H7 (cell line): ENCODE results near the gene NEDD4L. TPM values are rescaled to one million over a fixed set of nuclear protein-coding genes. Genes with fewer than 3 reads are reported as not detected.

ENCODE experiments used
- DNase-seq: peaks from one replicate; pipeline ENCODE4 v3.0.0; 2012
- H3K27me3 ChIP-seq: 2 replicates; pipeline ENCODE4 v1.6.0; 2011; ENCODE audit warnings: mild to moderate bottlenecking, low read length; ENCODE audit not compliant: control insufficient read depth, insufficient read depth
- H3K36me3 ChIP-seq: replicated peaks from 2 replicates; pipeline ENCODE4 v1.5.1; 2011; ENCODE audit warnings: low read length; ENCODE audit not compliant: control insufficient read depth, insufficient read depth
- H3K4me3 ChIP-seq: 2 replicates; pipeline ENCODE4 v1.5.1; 2011; ENCODE audit warnings: low read depth, mild to moderate bottlenecking, control low read depth, low read length, moderate library complexity; ENCODE audit not compliant: insufficient read depth
- total RNA-seq: library from RNA; depleted of rRNA; stranded (reverse); fragments of >200 nt; shearing (Covaris generic); gene quantifications from 2 replicates; pipeline ENCODE4 v1.2.3, GENCODE V29; 2014

Gene NEDD4L
- total RNA-seq, 1 experiment from 2014 or later: 39.8 TPM

DNA sequence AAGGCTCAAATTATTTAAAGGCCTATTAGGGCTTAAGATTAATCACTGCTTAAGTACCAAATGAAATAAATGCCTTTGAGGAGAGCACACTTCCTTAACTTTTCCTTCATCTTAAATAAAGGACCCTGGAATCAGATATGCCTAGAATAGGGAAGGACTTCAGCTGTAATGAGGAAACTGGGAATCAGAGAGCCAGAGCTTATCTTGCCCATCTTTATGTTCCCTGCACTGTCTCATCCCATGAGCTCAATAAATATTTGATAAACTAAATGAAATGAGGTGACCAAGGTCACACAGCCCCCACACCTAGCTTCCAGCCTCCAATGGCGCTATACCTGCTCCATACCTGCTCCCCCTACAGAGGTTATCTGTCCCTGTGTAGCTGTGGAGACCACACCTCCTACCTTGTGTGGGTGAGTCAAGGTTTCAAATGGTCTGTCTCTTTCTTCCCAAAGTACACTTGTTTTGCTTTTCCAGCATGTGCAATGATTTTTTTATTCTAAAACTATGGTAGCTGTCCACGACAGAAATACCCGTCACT is 23.4 kb upstream of the NEDD4L start:
- no peak for DNase-seq
- H3K27me3 ChIP-seq: no peaks in the 10 kb centered on the region
- no peaks in the 10 kb centered on the region for H3K36me3 ChIP-seq
- no peak overlapping the region for H3K4me3 ChIP-seq

DNA sequence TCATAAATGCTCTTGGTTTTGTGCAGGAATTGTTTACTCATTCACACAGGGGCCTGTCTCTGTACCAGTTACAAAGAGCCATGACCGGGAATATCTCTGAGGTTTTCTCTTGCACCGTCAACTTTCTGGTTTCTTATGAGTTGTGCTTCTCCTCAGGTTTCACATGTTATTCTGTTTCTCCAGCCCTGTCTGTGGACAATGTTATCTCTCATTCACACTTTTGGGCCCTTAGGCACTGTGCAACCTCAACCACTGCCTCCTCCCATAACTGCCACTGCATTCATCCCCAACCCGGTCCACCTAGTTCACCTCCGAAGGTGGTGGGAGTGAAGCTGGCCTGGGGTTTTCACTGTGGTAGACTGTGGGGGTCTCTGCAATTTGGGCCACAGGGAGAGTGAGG is 22.5 kb upstream of the NEDD4L start:
- no peak overlapping the region for H3K4me3 ChIP-seq
- no peaks in the 10 kb centered on the region for H3K27me3 ChIP-seq

DNA sequence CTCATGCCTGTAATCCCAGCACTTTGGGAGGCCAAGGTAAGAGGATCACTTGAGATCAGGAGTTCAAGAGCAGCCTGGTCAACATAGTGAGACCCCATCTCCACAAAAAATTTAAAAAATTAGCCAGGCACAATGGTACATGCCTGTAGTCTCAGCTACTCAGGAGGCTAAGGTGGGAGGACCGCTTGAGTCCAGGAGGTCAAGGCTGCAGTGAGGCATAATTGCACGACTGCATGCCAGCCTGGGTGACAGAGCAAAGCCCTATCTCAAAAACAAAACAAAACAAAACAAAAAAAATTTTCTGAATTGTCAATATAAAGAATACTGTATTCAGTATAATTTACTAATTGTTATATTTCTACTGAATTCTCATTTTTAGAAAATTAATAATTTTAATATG is 20.9 kb upstream of the NEDD4L start:
- H3K36me3 ChIP-seq: no peaks in the 10 kb centered on the region
- H3K4me3 ChIP-seq: no peak overlapping the region
- DNase-seq: no peak
- no peaks in the 10 kb centered on the region for H3K27me3 ChIP-seq

More for the DNA sequence above, 22.5 kb upstream of the NEDD4L start:
- no peak for DNase-seq
- H3K36me3 ChIP-seq: no peaks in the 10 kb centered on the region

- DNase-seq: no peak
- H3K4me3 ChIP-seq: no peak overlapping the region
- no peaks in the 10 kb centered on the region for H3K27me3 ChIP-seq
- no peaks in the 10 kb centered on the region for H3K36me3 ChIP-seq
These were observed 19.9 kb upstream of the NEDD4L start for GRCh38 chr18:58024139-58024538.

DNA sequence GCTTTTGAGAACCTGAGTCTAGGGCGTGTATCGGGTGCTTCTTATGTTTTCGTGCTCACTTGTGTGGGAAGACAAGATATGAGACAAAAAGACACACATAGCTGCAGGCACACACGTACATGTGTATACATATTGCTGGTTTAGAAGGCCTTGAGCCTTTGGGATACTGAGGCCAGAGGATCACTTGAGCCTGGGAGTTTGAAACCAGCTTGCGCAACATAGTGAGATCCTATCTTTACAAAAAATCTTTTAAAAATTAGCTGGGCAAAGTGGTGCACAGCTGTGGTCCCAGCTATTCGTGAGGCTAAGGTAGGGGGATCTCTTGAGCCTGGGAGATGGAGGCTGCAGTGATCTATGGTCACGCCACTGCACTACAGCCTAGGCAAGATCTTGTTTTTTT is 18.8 kb upstream of the NEDD4L start:
- no peaks in the 10 kb centered on the region for H3K27me3 ChIP-seq
- H3K4me3 ChIP-seq: no peak overlapping the region
- no peak for DNase-seq
- H3K36me3 ChIP-seq: no peaks in the 10 kb centered on the region

DNA sequence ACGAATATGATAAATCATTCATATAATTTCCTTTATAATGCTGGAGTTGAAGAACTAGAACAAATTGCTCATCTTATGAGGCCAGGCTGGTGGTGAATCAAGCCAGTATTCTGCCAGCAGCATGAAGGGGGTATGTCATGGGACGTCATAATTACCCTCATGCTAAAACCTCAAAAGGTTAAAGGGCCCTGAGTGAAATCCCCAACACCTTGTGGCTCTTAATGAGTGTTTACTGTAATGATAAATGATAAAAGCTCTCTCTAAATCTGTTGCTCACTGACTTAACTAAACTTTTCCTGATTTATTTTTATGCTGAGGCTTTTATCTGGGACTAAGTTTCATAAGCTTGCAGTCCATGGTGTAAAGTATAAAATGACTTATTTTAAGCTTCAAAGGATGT is 18.3 kb upstream of the NEDD4L start:
- Histone ChIP-seq H3K36me3 (no peaks in the 10 kb centered on the region), H3K4me3 (no peak overlapping the region), H3K27me3 (no peaks in the 10 kb centered on the region)
- no peak for DNase-seq

GRCh38 chr18:58026395-58026794 is 17.6 kb upstream of the NEDD4L start:
- no peaks in the 10 kb centered on the region for H3K36me3 ChIP-seq
- H3K4me3 ChIP-seq: no peak overlapping the region
- no peaks in the 10 kb centered on the region for H3K27me3 ChIP-seq
- DNase-seq: peak; percentile 22

DNA sequence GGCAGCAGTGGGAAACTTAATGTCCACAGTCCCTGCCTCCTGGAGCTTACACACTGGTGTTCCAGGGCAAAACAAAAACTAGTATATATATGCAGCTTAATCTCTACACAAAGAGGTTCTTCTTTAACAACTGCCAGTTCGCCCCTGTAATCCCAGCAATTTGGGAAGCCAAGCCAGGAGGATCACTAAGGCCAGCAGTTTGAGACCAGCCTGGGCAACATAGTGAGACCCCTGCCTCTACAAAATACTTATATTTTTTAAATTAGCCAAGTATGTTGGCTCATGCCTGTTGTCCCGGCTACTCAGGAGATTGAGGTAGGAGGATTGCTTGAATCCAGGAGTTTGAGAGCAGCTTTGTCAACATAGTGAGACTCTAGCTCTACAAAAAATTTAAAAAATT is 17.2 kb upstream of the NEDD4L start:
- no peak for DNase-seq
- H3K36me3 ChIP-seq: no peaks in the 10 kb centered on the region
- H3K27me3 ChIP-seq: no peaks in the 10 kb centered on the region
- H3K4me3 ChIP-seq: no peak overlapping the region

DNA sequence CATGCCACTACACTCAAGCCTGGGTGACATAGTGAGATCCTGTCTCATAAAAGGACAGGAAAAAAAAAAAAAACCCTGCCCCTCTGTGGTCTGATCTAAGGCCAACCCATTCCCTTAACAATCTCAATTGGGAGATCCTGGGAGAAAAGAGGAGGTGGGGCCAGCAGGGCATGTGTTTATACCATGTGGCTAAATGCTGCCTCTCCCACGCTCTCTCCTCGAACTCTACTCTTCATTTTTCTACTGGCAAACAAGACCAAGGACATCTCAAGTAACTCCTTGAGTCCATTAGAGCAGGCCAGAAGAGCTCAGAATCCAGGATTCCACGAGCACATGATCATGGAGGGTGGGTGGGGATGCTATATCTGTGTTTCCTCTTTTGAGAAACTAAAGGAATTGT is 16.7 kb upstream of the NEDD4L start:
- no peaks in the 10 kb centered on the region for H3K36me3 ChIP-seq
- no peak overlapping the region for H3K4me3 ChIP-seq
- no peaks in the 10 kb centered on the region for H3K27me3 ChIP-seq
- DNase-seq: no peak

DNA sequence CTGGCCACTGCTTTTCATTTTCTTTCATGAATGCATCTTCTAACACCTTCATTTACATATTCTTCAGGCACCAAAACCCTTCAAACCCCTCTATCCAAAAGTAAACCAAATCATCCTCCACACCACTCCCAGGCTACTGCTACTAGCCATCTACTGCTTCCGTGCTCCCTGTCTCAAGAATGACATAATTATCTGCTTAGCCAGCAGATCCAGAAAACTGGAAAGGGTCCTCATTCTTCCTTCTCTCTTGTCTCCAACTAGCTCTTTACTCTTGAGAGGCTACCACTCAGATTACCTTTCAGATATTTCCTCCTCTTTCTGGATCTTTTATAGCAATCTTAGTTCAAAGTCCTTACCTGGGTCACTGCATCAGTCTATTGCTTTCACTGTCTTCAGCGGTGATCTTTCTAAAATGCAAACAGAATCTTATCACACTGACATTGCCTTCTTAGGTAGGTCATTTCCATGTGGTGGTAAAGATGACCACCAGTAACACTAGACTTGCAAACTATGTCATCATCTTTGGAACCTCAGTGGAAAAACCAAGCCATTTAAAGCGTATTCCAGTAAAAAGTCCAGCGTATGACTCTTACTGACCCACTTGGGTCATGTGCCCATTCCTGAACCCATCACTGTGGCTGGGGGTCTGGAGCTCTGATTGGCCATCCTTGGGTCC is 15.8 kb upstream of the NEDD4L start:
- no peak overlapping the region for H3K4me3 ChIP-seq
- no peaks in the 10 kb centered on the region for H3K27me3 ChIP-seq
- H3K36me3 ChIP-seq: no peaks in the 10 kb centered on the region
- no peak for DNase-seq

- H3K27me3 ChIP-seq: no peaks in the 10 kb centered on the region
- no peaks in the 10 kb centered on the region for H3K36me3 ChIP-seq
- DNase-seq: no peak
- no peak overlapping the region for H3K4me3 ChIP-seq
These were observed 11.8 kb upstream of the NEDD4L start for GRCh38 chr18:58032233-58032632.

GRCh38 chr18:58033216-58033615 is 10.8 kb upstream of the NEDD4L start:
- no peaks in the 10 kb centered on the region for H3K27me3 ChIP-seq
- no peak for DNase-seq
- no peaks in the 10 kb centered on the region for H3K36me3 ChIP-seq
- H3K4me3 ChIP-seq: no peak overlapping the region

DNA sequence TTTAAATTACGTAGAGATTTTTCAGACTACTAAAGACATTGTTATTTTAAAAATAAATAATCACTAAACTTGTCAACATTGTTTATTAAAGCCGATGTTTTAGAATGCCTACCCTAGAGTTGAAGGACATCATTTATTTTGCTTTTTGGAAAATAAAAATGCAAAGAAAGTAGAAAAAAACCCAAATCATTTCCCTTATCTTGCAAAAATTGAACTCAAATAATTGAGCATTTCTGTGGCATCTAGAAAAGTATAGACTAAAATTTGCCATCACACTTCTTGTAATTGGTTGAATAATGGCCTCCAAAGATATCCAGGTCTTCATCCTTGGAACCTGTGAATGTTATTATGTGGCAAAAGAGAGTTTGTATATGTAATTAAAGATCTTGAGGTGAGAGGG is 9.7 kb upstream of the NEDD4L start:
- H3K27me3 ChIP-seq: no peaks in the 10 kb centered on the region
- no peaks in the 10 kb centered on the region for H3K36me3 ChIP-seq
- DNase-seq: no peak
- no peak overlapping the region for H3K4me3 ChIP-seq

GRCh38 chr18:58037163-58037562 is 6.9 kb upstream of the NEDD4L start:
- Histone ChIP-seq H3K36me3 (no peaks in the 10 kb centered on the region), H3K27me3 (no peaks in the 10 kb centered on the region), H3K4me3 (no peak overlapping the region)
- no peak for DNase-seq

GRCh38 chr18:58038063-58038462 is 6.0 kb upstream of the NEDD4L start:
- Histone ChIP-seq H3K27me3 (no peaks in the 10 kb centered on the region), H3K36me3 (no peaks in the 10 kb centered on the region), H3K4me3 (no peak overlapping the region)
- DNase-seq: no peak

GRCh38 chr18:58041633-58042032 is 2.4 kb upstream of the NEDD4L start:
- Histone ChIP-seq H3K4me3 (no peak overlapping the region), H3K36me3 (no peaks in the 10 kb centered on the region), H3K27me3 (no peaks in the 10 kb centered on the region)
- no peak for DNase-seq
